Loucy (cell line): ENCODE data around the gene CCDC93.

Source experiments
- EZH2phosphoT487 ChIP-seq: fragments of 200-600 bp; IDR thresholded peaks from 2 replicates; pipeline ENCODE4 v1.6.1; 2018; ENCODE audit warnings: antibody characterized with exemption, mild to moderate bottlenecking, moderate library complexity, borderline replicate concordance
- TF ChIP-seq, protein P1 (sequence below): fragments of 200-600 bp; sonication (generic); conservative IDR thresholded peaks from 2 replicates; pipeline ENCODE4 v1.5.1; 2014; ENCODE audit warnings: mild to moderate bottlenecking, antibody characterized with exemption, low read length

DNA sequence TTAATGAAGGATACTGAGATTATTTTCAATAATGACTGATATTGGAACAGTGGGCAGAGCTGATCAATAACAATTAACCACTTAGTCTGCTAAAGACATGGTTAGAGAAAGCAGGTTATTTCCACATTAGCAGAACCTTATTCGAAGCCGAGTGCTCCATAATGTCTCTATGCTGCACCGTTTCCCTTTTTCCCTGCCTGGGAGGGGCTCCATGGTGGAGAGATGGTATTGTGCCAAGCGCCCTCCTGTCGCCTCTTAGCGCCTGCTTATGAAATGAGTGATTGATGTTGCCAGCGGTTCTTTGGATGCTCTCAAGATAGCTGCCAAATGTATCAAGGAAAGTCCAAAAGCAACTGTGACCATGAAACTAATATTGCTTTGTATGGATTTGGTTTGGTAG lies 39.8 kb upstream of the CCDC93 start:
- TF ChIP-seq, protein P1, sequence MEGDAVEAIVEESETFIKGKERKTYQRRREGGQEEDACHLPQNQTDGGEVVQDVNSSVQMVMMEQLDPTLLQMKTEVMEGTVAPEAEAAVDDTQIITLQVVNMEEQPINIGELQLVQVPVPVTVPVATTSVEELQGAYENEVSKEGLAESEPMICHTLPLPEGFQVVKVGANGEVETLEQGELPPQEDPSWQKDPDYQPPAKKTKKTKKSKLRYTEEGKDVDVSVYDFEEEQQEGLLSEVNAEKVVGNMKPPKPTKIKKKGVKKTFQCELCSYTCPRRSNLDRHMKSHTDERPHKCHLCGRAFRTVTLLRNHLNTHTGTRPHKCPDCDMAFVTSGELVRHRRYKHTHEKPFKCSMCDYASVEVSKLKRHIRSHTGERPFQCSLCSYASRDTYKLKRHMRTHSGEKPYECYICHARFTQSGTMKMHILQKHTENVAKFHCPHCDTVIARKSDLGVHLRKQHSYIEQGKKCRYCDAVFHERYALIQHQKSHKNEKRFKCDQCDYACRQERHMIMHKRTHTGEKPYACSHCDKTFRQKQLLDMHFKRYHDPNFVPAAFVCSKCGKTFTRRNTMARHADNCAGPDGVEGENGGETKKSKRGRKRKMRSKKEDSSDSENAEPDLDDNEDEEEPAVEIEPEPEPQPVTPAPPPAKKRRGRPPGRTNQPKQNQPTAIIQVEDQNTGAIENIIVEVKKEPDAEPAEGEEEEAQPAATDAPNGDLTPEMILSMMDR: no peak
- TF ChIP-seq EZH2phosphoT487: no peak
